Lower lobe of right lung (tissue), 2 donors: ENCODE results near the gene TNFAIP8L1. TPM values are rescaled to one million over a fixed set of nuclear protein-coding genes. Genes with fewer than 3 reads are reported as not detected.

ENCODE experiments used
- ATAC-seq, 2 donors: fragments of 200-7000 bp; cut with Tn5 transposase; one replicate each; pipeline ENCODE4 v1.9.1; 2020 to 2022; ENCODE audit warnings: mild to moderate bottlenecking in 2 of 2, moderate library complexity in 2 of 2
- DNase-seq: peaks from one replicate; pipeline ENCODE4 v3.0.0-alpha.2; 2020
- H3K27ac ChIP-seq: fragments of 200-600 bp; one replicate; pipeline ENCODE4 v1.8.0; 2022
- H3K27me3 ChIP-seq: fragments of 200-600 bp; one replicate; pipeline ENCODE4 v1.8.0; 2022; ENCODE audit warnings: low read depth
- H3K36me3 ChIP-seq: fragments of 200-600 bp; one replicate; pipeline ENCODE4 v1.8.0; 2022; ENCODE audit warnings: mild to moderate bottlenecking
- H3K4me1 ChIP-seq: fragments of 200-600 bp; one replicate; pipeline ENCODE4 v1.8.0; 2022
- H3K4me3 ChIP-seq: fragments of 200-600 bp; one replicate; pipeline ENCODE4 v1.8.0; 2022; ENCODE audit warnings: mild to moderate bottlenecking
- H3K9me3 ChIP-seq: fragments of 200-600 bp; one replicate; pipeline ENCODE4 v1.8.0; 2022
- intact Hi-C: fragments of 100-400 bp; cut with DNase I; formaldehyde crosslinking; loops from one replicate; pipeline ENCODE4 v1.11.0; 2022
- total RNA-seq: library from RNA; stranded (reverse); fragmentation: NEBNext Ultra II Directional; extraction: Animal tissue kit (Norgen Biotek cat#: 25700); gene quantifications from one replicate; pipeline ENCODE4 v1.2.1, GENCODE V29; 2021
- TF ChIP-seq, protein P1 (sequence below): fragments of 200-600 bp; IDR thresholded peaks from one replicate; pipeline ENCODE4 v1.8.0; 2022; ENCODE audit warnings: antibody characterized with exemption, mild to moderate bottlenecking
- donor health status: DM: no; HTN: yes; CAD: no; lungs with severe emphysema.

Gene TNFAIP8L1
- total RNA-seq, 1 donor from 2014 or later = 11.2 TPM

DNA sequence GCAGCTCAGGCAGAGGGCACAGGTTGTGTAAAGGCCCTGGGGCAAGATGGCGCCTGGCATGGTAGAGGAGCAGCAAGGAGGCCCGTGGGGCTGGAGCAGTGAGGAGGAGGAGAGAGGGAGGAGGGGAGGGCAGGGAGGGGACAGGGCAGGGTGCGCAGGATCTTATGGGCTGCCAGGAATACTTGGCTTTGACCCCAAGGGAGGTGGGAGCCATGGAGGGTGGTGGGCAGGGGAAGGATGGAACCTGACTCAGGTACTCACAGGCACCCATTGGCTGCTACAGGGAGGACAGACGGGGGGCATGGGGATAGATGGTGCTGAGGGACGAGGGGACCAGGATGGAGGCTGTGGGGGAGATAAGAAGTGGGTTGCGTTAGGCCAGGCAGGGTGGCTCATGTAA, 3.3 kb downstream of the TNFAIP8L1 start:
- TF ChIP-seq, protein P1, sequence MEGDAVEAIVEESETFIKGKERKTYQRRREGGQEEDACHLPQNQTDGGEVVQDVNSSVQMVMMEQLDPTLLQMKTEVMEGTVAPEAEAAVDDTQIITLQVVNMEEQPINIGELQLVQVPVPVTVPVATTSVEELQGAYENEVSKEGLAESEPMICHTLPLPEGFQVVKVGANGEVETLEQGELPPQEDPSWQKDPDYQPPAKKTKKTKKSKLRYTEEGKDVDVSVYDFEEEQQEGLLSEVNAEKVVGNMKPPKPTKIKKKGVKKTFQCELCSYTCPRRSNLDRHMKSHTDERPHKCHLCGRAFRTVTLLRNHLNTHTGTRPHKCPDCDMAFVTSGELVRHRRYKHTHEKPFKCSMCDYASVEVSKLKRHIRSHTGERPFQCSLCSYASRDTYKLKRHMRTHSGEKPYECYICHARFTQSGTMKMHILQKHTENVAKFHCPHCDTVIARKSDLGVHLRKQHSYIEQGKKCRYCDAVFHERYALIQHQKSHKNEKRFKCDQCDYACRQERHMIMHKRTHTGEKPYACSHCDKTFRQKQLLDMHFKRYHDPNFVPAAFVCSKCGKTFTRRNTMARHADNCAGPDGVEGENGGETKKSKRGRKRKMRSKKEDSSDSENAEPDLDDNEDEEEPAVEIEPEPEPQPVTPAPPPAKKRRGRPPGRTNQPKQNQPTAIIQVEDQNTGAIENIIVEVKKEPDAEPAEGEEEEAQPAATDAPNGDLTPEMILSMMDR = no peak
- H3K4me3 ChIP-seq = no peak overlapping the region
- DNase-seq = no peak
- H3K9me3 ChIP-seq = no peaks in the 10 kb centered on the region
- ATAC-seq = no peak
- H3K27ac ChIP-seq = no peak overlapping the region
- H3K27me3 ChIP-seq = no peaks in the 10 kb centered on the region
- intact Hi-C loops = no loop called here
- H3K4me1 ChIP-seq = peaks cover 24% of the 10 kb centered on the region
- no peaks in the 10 kb centered on the region for H3K36me3 ChIP-seq

DNA sequence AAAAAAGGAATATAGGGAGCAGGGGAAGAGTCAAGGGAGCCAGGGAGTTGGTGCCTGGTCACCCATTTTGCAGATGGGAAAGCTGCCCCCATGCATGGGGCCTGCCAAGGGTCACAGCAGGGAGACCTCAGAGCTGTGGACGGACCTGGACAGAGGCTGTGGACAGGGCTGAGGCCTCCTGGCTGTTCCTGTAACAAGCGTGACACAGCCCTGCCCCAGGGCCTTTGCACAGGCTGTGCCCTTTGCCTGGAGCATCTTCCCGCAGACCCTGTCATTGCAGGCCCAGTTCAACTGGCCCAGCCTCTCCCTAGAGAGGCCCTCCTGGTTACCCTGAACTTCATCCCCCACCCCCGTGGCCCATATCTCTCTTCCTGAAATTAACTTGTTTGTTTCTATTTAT, 6.4 kb downstream of the TNFAIP8L1 start:
- DNase-seq (no peak), ATAC-seq (no peak)
- no peaks in the 10 kb centered on the region for H3K27me3 ChIP-seq

DNA sequence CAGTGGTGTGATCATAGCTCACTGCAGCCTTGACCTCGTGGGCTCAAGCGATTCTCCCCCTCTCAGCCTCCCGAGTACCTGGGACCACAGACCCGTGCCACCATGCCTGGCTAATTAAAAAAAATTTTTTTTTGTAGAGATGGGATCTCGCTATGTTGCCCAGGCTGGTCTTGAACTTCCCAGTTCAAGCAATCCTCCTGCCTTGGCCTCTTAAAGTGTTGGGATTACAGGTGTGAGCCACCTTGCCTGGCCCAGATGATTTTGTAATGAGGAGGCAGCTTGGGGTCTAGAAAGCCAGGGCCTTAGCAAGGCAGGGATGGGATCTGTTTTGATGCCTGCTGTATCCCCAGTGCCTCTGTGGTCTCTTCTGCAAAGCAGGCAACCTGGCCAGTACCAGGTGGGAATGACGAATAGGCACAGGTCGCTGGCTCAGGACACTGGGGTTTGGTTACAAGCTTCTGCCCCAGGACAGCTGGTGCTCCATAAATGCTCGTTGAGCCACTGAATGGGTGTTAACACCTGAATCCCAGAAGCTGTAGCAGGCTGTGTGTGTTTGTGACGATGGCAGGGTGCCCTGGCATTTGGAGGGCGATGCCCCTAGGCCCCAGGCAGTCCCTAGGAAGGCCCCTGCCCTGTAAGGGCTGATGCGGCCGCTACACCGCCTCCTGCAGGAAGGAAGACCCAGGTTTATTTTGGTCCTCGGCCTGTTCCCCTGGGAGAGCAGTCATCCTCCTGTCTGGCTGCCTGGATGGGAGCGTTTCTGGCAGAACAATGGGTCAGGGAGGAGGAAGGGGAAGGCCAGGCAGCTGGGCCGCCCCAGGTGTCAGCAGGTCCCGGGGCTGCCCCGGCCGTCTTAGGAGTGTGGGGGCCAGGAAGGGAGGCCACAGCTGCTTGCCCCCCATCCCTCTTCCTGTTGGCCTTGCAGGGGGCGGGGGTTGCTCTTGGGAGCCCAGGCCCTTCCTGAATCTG, 8.6 kb downstream of the TNFAIP8L1 start:
- Histone ChIP-seq H3K27ac (peak overlapping the region; percentile 56), H3K9me3 (no peaks in the 10 kb centered on the region), H3K4me3 (no peak overlapping the region), H3K27me3 (no peaks in the 10 kb centered on the region), H3K36me3 (peaks cover 11% of the 10 kb centered on the region), H3K4me1 (no peaks in the 10 kb centered on the region)
- DNase-seq = no peak
- intact Hi-C loops = no loop called here
- peak; percentile 51 to 52 for ATAC-seq
- TF ChIP-seq, protein P1 = peak; percentile 11

More for the DNA sequence above, 6.4 kb downstream of the TNFAIP8L1 start:
- H3K4me3 ChIP-seq = no peak overlapping the region
- intact Hi-C loops = no loop called here
- H3K9me3 ChIP-seq = no peaks in the 10 kb centered on the region
- no peak overlapping the region for H3K27ac ChIP-seq
- H3K36me3 ChIP-seq = no peaks in the 10 kb centered on the region
- TF ChIP-seq, protein P1 = no peak
- no peaks in the 10 kb centered on the region for H3K4me1 ChIP-seq

DNA sequence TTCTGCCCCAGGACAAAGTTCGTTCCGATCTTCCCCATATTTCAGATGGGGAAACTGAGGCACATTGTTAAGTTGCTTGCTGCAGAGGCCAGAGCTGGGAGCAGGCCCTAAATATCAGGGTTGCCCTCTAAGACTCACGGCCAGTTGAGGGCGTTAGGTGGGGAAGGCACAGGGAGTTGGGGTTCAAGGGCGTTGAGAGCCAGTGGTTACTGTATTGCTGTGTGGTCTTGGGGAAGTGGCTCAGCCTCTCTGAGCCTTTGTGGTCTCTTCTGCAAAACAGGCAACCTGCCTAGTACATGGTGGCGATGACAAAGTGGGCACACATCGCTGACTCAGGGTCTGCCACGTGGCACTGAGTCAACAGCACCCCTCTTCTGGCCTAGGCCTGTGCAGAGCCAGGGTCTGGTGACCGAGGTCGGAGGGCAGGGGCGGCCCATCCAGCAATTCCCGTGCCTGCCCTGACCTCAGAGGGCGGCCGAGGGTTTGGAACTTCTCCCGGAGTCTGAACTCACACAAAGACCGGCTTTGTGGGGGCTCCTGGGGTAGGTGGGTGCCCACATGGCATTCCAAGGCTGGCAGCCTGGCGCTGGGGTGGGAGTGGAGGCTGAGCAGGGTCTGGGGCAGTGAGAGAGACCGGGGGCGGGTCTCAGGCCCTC, 10.2 kb downstream of the TNFAIP8L1 start:
- ATAC-seq (no peak), DNase-seq (no peak)
- Histone ChIP-seq H3K9me3 (no peaks in the 10 kb centered on the region), H3K27me3 (no peaks in the 10 kb centered on the region), H3K36me3 (peaks cover 19% of the 10 kb centered on the region), H3K4me3 (no peak overlapping the region), H3K4me1 (no peaks in the 10 kb centered on the region), H3K27ac (no peak overlapping the region)
- intact Hi-C loops = no loop called here
- TF ChIP-seq, protein P1 = no peak

DNA sequence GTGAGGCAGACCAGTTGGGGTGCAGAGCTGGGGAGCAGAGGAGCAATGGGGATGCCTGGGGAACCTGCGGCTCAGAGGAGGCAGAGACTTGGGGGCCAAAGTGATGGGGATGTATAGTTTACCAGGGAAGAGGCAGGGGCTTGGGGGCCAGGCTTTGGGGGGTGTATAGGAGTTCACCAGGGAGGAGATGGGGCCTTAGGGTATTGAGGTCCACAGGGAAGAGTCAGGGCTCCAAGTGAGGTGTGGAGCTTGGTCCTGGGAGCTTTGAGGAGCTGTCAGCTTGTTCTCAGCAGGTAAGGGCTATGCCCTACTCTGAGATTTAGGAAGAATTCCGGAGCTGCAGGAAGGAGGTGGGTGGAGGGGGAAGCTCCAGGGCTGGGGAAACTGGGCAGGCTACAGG, 10.8 kb downstream of the TNFAIP8L1 start:
- Histone ChIP-seq H3K4me1 (no peaks in the 10 kb centered on the region), H3K36me3 (peaks cover 26% of the 10 kb centered on the region), H3K9me3 (no peaks in the 10 kb centered on the region), H3K27me3 (no peaks in the 10 kb centered on the region), H3K27ac (no peak overlapping the region), H3K4me3 (no peak overlapping the region)
- no peak for ATAC-seq
- no peak for DNase-seq
- TF ChIP-seq, protein P1 = no peak
- intact Hi-C loops = no loop called here
